OCI-LY7 (cell line): ENCODE data around the gene TRNT1.

Experiments used
- CTCF ChIP-seq: fragments of 200-600 bp; sonication (generic); conservative IDR thresholded peaks from 2 replicates; pipeline ENCODE4 v1.5.1; 2014; ENCODE audit warnings: mild to moderate bottlenecking, antibody characterized with exemption, low read length, moderate library complexity, mixed read lengths
- EZH2phosphoT487 ChIP-seq: fragments of 200-600 bp; sonication (generic); IDR thresholded peaks from 2 replicates; pipeline ENCODE4 v1.6.1; 2018; ENCODE audit warnings: low read depth, borderline replicate concordance, mild to moderate bottlenecking, mixed run types, antibody characterized with exemption, low read length, moderate library complexity, mixed read lengths

- TF ChIP-seq CTCF = no peak
- TF ChIP-seq EZH2phosphoT487 = no peak
Observed at GRCh38 chr3:3113042-3113709, 13.6 kb upstream of the TRNT1 start.
